CD4-positive, alpha-beta T cell treated with Interferon gamma for 1 hour (primary cell): ENCODE measurements around the gene CCL24.
A peak's percentile ranks its signal among the peaks of the same experiment; 100 is the strongest.
"Not testable (repeated sequence)": the region's sequence is repeated elsewhere in the genome, so short reads cannot be mapped to it uniquely, and the experiment has no call there.

Experiments used
- DNase-seq: peaks from one replicate; pipeline ENCODE4 v3.0.0-alpha.2; 2020

The CCL24 gene

DNA sequence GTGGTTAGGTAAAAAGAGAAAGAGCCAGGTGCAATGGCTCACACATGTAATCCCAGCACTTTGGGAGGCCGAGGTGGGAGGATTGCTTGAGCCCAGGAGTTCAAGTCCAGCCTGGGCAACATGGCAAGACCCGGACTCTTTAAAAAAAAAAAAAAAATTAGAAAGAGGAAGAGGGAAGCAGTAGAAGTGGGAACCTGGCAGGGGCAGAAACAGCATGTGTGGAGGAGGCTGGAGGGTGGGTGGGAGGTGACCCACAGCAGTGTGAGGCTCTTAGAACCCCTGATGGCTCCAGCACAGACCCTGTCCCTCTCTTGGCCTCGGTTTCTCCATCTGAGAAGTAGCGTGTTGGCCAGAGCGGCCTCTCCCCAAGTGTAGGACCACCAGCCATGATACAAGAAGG is 4.9 kb upstream of the CCL24 start:
- DNase-seq = no peak

DNA sequence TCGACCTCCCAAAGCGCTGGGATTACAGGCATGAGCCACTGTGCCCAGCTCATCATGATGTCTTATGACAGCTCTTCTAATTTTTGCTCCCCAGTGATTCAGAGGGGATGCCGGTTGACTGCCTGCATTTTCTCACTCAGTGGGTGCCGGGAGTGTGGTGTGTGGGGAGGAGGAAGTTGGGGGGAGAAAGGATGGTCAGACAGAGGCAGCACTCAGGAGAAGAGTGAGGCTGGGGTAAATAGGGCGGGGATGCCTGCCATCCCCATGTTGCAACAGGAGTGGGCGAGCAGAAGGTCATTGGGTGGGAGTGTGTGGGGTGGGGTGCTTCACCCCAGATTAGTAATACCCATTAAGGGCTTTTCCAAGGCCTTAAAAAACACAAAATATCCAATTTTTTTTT is 3.5 kb upstream of the CCL24 start:
- DNase-seq = no peak

DNA sequence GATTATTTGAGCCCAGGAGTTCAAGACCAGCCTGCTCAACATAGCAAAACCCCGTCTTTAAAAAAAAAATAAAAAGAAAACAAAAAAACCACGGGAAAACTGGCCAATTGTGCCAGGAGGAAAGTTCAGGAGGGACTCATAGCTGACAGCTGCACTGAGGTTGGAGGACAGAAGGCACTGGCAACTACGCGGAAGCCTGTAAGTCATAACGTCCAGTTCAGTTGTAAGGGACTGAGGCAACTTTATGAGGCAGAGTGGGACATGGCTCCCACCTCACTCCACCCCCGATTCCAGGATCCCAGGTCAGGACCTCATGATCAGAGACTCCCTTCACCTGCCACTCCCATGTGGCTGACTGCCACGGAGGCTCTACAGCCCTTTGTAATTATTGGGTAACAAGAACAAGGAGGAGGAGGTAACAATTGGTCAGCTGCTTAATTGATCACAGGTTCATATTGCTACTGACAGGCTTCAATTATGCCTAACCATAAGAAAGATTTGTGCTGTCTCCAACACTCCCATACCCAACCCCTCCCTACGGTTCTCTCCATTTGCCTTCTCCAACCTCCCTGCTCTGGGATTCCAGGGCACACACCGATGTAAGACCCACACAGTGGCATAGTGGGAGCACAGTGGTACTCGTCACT is 1.9 kb upstream of the CCL24 start:
- DNase-seq = no peak

DNA sequence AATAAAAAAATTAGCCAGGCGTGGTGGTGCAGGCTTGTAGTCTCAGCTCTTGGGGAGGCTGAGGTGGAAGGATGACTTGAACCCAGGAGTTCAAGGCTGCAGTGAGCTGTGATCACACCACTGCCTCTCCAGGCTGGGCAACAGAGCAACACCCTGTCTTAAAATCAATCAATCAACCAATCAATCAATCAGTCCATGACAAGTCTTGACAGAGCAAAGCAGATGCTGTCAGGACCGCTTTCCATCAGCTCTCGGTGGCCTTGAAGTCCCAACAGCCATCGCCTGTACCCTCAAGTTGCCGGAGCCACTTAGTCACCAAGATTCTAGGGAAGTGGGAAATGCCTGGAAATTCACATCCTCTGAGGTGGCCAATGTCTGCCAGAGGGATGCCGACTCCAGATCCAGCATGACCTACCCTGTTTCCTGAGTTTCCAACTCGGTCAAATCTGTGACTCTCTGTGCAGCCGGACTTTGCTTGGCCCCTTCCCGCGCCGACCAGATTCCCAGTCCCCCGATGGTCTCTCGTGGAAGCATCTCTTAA is 871 bp upstream of the CCL24 start:
- no peak for DNase-seq

DNA sequence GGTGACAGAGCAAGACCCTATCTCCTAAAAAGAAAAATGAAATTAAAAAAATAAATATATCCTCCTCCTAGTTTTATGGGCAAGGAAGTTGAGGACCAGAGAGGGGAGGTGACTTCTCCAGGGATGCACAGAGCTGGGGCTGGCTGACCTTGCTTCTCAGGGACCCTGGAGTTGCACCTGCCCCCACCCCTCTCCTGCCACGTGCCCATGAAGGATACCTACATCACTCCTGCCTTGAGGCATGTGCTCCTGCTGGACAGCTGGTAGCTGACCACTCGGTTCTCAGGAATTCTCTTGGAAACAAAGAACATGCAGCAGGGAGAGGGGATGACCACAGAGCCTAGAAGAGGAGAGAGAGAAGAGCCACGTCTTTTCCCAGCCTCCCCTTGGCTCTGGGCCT is 522 bp downstream of the CCL24 start:
- no peak for DNase-seq

DNA sequence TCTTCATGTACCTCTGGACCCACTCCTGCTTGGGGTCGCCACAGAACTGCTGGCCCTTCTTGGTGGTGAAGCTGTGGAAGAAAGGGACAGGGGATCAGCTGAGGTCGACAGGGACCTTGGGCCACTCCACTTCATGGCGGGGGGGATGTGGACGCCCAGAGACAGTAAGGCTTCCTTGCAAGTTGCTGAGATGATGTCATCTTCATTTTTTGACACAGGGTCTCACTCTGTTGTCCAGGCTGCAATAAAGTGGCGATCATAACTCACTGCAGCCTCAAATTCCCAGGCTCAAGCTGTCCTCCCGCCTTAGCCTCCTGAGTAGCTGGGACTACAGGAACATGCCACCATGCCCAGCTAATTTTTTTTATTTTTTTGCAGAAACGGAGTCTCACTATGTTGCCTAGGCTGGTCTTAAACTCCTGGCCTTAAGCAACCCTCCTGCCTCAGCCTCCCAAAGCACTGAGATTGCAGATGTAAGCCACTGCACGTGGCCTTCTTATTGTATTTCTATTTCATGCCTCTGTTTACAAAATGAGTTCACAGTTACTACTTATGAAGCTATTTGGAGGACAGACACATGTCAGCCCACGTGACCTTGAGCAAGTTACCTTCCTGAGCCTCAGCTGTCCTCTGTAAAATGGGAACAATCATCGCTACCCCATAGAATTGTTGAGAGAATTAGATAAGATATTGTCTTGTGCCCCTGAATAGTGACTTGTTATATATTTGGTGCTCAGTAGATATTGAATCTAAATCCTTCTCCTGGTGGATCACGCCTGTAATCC is 1.5 kb downstream of the CCL24 start:
- DNase-seq = no peak

DNA sequence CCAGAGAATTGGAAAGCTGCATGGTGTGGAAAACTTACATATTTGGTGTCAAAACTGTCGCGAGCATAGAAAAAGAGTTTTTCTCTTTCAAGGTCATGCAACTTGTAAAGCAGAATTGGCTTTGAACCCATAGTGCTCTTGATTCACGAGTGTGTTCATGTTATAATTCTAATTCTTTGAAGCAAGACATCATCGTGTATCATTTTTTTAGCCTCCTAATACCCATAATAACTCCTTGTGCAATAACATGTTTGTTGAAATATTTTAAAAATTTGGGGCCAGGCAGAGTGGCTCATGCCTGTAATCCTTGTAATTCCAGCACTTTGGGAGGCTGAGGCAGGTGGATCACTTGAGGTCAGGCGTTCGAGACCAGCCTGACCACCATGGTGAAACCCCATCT is 4.2 kb downstream of the CCL24 start:
- DNase-seq = no peak

DNA sequence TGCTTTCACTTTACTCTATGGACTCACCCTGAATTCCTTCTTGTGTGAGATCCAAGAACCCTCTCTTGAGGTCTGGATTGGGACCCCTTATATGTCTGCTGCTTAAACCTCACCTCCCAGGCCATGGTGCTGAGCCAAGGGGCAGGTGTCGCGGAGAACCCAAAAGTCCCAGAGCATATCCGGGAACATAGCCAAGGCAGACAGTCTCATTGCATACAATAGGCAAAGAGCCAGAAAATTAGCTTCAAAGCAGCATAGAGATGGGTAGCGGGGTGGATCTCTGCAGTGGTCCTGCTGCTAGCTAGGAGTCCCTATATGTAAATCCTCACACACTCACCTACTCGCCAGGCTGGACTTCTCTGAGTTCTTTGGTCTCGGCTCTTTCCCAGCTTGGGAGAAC is 5.5 kb downstream of the CCL24 start:
- no peak for DNase-seq

DNA sequence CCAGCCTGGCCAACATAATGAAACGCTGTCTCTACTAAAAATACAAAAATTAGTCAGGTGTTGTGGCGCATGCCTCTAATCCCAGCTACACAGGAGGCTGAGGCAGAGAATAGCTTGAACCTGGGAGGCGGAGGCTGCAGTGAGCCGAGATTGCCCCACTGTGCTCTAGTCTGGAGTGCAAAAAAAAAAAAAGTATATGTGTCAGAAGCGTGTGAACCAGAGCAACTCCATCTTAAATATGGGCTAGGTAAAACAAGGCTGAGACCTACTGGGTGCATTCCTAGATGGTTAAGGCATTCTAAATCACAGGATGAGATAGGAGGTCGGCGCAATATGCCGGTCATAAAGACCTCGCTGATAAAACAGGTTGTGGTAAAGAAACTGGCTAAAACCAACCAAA is 6.2 kb downstream of the CCL24 start:
- no peak for DNase-seq

DNA sequence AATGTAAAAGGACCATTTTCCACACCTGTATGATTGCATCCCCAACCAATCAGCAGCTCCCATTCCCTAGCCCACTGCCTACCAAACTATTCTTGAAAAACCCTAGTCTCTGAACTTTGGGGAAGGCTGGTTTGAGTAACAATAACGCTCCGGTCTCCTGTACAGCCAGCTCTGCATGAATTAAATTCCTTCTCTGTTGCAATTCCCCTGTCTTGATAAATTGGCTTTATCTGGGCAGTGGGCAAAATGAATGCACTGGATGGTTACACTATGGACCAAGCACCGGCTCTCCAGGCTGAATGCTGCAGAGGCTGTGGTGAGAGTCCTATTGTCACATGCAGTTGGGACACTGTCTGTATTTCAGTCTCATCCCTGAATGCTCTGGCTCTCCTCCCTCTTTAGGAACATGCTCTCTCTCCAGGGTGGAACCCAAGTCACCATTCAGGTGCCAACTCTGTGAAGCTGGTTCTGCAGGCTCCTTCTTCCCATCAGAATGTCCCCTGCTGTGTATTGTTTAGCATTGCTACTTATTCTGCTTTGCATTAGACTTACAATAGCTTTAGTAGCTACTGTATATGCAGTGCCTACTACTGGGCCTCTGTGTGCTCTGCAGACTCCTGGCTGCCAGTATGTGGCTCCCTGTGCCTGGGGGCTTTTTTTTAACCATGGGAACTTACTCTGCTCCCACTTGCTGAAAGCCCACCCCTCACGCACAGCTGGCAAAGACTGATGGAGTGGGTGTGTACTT is 6.9 kb downstream of the CCL24 start:
- no peak for DNase-seq

DNA sequence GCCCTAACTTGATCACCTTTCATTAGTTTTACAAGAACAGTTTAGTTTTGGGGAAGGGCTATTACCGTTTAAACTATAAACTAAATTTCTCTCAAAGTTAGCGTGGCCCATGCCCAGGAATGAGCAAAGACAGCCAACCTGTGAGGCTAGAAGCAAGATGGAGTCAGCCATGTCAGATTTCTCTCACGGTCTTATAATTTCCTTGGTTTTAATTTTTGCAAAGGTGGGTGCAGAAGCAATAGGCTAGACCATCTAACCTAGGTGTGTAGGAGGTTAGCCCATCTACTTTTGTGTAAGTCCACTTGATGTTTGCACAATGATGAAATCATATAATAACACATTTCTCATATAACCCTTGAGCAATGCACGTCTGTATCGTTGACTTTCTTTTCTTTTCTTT is 8.9 kb downstream of the CCL24 start:
- no peak for DNase-seq

DNA sequence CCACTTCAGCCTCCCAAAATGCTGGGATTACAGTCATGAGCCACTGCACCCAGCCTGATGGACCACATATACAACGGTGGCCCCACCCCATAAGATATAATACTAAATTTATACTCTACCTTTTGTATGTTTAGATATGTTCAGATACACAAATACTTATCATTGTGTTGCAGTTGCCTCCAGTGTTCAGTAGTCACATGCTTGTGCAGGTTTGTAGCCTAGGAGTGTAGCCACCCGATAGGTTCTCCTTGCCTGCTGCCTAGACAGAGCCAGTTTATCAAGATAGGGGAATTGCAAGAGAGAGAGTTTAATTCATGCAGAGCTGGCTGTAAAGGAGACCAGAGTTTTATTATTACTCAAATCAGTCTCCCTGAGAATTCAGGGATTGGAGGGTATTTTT is 9.6 kb downstream of the CCL24 start:
- DNase-seq = no peak

DNA sequence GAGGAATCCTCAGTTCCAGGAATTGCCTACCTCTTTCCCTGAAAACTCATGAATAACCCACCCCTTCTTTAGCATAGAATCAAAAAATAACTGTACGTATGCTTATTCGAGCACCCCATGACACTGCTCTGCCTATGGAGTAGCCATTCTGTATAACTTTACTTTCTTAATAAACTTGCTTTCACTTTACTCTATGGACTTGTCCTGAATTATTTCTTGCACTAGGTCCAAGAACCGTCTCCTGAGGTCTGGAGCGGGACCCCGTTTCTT is 11.1 kb downstream of the CCL24 start:
- no peak for DNase-seq

DNA sequence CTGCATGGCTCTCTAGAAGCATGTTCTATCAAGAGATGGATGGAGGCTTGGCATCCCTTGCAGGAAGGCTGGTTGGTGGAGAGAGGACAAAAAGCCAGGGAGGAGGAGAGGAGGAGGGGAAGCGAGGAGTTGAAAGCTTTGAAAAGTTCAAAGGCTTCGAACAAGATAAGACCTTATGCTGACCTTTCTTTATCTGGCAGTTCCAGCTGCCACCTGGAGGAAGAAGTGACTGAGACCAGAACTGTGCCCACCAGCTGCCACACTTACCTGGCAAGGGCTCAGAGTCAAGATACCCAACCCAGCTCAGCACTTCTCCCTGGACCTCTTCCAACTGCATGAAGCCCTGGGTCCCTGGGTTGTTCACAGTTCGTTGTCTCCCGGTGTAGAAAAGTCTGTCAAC is 14.8 kb downstream of the CCL24 start:
- DNase-seq = no peak

DNA sequence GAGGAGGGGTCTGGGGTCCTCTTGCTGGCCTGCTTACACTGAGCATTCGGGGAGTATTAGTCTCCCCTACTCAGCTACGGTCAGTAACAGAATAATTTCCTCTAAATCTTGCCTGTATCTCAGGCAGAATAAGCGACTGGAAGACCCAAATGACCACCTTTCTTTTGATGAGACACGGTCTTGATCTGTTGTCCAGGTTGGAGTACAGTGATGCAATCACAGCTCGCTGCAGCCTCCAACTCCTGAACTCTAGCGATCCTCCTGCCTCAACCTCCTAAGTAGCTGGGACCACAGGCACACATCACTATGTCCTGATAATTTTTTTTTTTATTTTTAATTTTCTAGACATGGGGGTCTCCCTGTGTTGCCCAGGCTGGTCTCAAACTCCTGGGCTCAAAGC is 17.2 kb downstream of the CCL24 start:
- DNase-seq = no peak

DNA sequence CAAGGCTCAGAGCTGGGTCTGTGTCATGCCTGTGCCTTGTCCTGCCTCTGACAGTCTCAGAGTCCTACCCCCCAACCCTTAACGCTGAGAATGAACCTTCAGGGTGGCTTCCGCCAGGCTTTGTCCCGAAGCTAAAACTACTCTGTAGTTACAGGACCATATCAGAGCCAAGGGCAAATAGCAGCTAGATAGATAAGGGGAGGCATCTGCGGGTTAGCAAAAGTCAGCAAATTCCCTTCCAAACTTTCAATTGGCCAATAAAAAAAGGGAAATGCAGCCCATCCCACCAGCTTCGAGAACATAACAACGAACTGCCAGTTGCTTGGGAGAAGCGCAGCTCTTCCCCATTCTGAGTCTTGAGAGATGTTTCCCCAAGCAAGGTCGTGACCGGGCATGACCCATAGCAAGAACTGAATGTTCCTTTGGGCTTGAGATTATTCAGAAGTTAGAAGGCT is 17.7 kb downstream of the CCL24 start:
- peak; percentile 29 for DNase-seq

DNA sequence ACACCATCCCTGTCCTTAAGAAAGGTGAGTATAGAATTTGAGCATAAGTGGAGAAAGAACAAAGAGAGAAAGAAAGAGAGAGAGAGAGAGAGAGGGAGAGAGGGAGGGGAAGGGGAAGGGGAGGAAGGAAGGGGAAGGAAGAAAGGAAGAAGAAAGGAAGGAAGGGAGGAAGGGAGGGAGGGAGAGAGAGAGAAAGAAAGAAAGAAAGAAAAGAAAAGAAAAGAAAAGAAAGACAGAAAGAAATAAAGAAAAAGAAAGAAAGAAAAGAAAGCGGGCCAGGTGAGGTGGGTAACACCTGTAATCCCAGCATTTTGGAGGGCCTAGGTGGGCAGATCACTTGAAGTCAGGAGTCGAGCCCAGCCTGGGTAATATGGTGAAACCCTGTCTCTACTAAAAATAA is 19.9 kb downstream of the CCL24 start:
- DNase-seq = no peak

DNA sequence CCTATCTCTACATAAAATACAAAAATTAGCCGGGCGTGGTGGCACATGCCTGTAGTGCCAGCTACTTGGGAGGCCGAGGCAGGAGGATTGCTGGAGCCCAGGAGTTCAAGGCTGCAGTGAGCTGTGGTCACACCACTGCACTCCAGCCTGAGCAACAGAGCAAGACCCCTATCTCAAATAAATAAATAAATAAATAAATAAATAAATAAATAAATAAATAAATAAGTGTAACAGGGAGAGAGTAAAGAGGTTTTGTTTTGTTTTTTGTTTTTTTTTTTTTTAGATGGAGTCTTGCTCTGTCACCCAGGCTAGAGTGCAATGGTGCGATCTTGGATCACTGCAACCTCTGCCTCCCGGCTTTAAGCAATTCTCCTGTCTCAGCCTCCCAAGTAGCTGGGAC is 21.0 kb downstream of the CCL24 start:
- DNase-seq = not testable (repeated sequence)

DNA sequence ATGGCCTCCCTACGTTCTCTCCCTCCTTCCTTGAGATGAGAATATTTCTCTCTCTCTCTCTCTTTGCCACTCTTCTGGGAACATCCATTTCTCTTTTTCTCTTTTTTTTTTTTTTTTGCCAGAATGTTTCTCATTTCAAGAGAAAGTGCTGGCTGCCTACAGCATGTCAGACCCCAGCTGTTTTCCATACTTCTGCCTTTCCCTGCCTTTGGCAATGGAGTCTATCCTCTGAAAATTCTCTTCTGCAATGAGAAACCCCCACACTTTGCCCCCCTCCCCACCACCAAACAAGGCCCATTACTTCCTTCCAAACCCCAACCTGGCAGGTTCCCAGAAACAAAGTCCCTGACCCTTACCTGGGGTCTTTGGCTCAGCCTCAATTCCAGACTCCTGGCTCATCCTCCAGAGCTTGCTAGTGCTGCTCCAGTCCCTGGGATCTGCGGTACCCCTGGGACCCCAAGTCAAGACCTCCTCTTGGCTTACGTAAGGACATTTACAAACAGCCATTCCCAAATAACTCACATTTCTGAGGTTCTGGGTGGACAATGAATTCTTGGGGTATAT is 24.2 kb downstream of the CCL24 start:
- DNase-seq = no peak

DNA sequence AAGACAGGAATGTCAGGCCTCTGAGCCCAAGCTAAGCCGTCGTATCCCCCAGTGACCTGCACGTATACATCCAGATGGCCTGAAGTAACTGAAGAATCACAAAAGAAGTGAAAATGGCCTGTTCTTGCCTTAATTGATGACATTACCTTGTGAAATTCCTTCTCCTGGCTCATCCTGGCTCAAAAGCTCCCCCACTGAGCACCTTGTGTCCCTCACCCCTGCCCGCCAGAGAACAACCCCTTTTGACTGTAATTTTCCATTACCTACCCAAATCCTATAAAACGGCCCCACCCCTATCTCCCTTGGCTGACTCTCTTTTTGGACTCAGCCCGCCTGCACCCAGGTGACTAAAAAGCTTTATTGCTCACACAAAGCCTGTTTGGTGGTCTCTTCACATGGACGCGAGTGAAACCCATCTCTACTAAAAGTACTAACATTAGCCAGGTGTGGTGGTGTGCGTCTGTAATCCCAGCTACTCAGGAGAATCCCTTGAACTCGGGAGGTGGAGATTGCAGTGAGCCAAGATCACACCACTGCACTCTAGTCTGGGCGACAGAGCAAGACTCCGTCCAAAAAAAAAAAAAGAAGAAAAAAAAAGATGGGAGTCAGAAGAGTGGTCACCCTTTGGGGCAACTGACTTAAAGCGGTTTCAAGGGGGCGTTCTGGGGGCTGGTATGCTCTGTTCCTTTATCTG is 25.3 kb downstream of the CCL24 start:
- DNase-seq = not testable (repeated sequence)

DNA sequence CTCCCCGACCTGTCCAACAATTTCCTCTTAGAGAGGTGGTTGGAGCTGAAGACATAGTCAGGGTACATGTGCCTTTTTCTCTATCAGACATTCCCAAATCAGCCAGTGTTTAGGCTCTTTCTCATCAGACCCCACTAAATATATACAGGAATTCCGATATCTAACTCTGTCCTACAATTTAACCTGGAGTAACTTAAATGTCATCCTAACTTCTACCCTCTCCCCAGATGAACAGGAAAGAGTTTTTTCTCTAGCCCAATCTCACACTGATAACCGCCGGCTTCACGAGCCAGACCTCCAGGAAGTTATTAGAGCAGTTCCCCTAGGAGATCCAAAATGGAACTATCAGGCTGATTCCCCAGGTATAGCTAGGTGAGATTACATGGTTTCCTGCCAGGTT is 30.5 kb downstream of the CCL24 start:
- DNase-seq = not testable (repeated sequence)

DNA sequence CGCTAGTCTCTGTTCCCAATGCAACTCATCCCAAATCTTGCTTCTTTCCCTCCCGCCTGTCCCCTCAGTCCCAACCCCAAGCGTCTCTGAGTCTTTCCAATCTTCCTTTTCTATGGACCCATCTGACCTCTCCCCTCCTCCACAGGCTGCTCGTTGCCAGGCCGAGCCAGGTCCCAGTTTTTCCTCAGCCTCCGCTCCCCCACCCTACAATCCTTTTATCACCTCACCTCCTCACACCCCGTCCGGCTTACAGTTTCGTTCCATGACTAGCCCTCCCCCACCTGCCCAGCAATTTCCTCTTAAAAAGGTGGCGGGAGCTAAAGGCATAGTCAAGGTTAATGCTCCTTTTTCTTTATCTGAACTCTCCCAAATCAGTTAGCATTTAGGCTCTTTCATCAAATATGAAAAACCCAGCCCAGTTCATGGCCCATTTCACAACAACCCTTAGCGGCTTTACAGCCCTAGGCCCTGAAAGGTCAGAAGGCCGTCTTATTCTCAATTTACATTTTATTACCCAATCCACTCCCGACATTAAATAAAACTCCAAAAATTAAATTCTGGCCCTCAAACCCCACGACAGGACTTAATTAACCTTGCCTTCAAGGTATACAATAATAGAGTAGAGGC is 32.8 kb downstream of the CCL24 start:
- DNase-seq = not testable (repeated sequence)

DNA sequence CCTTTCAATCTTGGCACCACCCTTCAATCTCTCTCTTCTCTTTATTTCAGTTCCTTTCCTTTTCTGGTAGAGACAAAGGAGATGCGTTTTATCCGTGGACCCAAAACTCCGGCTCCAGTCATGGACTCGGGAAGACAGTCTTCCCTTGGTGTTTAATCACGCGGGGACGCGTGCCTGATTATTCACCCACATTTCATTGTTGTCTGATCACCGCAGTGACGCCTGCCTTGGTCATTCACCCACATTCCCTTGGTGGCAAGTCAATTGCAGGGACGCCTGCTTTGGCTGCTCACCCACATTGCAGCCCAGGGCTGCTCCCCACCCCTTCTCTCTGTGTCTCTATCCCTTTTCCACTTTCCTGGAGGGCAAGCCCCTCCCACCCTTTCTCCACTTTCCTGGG is 34.1 kb downstream of the CCL24 start:
- not testable (repeated sequence) for DNase-seq
